ENCODE results near the gene INHA. TPM values are rescaled to one million over a fixed set of nuclear protein-coding genes. Genes with fewer than 3 reads are reported as not detected.

Gene INHA
- total and polyA plus RNA-seq, 12 donors = 18.9 to 704 (median 43.1) TPM

DNA sequence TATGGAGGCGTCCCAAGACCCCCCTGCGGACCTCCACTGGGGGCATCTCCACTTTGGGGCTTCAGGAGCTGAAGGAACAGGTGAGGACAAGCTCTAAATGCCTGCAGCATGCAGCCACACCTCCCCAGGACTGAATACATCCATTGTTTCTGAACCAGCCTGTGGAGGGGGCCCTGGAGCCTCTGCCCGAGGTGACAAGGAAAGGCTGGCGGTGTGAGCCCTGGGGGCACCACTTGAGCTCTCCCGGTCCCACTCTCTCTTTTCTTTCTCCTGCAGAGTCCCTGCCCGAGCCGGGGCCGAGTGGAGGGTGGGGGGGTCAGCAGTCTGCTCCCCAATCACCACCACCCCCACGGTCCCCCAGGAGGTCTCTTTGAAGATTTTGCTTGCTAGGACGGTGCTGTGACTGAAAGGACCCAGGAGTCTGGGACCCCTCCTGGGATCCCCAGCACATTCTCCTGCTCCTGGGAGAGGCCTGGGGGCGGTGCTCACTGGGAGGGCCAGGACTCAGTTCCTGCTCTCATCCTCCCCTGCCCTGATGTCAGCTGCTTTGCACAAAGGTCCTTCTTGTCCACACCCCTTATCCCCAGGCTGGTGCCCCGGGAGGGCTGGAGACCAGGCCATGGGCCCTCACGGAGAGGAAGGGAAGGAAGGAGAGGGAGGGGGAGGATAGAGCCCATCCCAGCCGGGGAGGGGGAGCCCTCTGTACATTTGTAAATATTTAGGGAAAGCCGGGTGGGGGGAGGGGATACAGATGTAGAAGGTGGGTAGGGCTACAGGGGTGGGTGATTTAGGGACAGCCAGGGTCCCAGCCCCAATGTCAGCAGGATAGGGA lies 34.2 kb upstream of the INHA start:
- TF ChIP-seq, protein P1, sequence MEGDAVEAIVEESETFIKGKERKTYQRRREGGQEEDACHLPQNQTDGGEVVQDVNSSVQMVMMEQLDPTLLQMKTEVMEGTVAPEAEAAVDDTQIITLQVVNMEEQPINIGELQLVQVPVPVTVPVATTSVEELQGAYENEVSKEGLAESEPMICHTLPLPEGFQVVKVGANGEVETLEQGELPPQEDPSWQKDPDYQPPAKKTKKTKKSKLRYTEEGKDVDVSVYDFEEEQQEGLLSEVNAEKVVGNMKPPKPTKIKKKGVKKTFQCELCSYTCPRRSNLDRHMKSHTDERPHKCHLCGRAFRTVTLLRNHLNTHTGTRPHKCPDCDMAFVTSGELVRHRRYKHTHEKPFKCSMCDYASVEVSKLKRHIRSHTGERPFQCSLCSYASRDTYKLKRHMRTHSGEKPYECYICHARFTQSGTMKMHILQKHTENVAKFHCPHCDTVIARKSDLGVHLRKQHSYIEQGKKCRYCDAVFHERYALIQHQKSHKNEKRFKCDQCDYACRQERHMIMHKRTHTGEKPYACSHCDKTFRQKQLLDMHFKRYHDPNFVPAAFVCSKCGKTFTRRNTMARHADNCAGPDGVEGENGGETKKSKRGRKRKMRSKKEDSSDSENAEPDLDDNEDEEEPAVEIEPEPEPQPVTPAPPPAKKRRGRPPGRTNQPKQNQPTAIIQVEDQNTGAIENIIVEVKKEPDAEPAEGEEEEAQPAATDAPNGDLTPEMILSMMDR (IDR thresholded peaks at IDR 0.05) = no peak
- TF ChIP-seq POLR2A (IDR thresholded peaks at IDR 0.05) = no peak
- WGBS, 4 donors = 60 to 64% (median 63%) methylated on average over 5 to 14 of the region's 15 CpGs
- Histone ChIP-seq H3K27ac (no peak overlapping the region), H3K9me3 (replicated peaks in 1 of 3) (no peaks in the 10 kb centered on the region), H3K4me1 (replicated peaks in 1 of 2) (peaks cover 8 to 16% of the 10 kb centered on the region in 2 donors), H3K36me3 (replicated peaks in 1 of 2) (peaks cover 0 to 25% of the 10 kb centered on the region in 2 donors), H3K4me3 (no peak overlapping the region), H3K27me3 (no peaks in the 10 kb centered on the region)
- DNase-seq = no peak
- intact Hi-C loops (cut with DNase I) = loop anchor here in 1 of 2 donors (5.0 kb wide), 1 partner anchor 76 kb away; no protein-coding TSS in a partner anchor

DNA sequence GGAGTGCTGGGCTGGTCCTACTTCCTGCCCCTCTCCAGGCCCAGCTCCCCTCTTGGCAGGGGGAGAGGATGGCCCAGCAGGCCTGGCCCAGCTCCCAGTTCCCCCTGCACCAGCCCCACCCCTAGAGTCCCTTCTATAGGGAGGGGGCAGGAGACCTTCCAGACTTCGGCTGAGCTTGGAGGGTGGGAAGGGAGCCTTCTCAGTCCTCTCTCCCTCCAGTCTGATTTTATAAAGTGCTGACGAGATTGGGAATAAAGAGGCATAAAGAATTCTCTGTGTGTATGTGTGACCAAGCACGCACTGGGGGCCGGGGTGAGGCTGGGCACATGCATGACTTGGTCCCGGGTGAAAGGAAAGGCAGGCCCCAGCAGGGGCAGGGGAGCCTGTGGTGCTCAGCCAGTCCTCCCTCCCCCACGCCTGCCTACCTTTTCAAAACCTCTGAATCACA lies 33.6 kb upstream of the INHA start:
- intact Hi-C loops (cut with DNase I) = loop anchor here in 1 of 2 donors (5.0 kb wide), 1 partner anchor 76 kb away; no protein-coding TSS in a partner anchor
- no peak overlapping the region for H3K27ac ChIP-seq
- 59 to 79% (median 73%) methylated on average over 5 to 6 of the region's 6 CpGs for WGBS, 4 donors
- TF ChIP-seq, protein P1 (IDR thresholded peaks at IDR 0.05) = no peak
- TF ChIP-seq POLR2A (IDR thresholded peaks at IDR 0.05) = no peak
- H3K27me3 ChIP-seq = no peaks in the 10 kb centered on the region
- no peak overlapping the region for H3K4me3 ChIP-seq
- no peaks in the 10 kb centered on the region for H3K9me3 ChIP-seq (replicated peaks in 1 of 3)
- H3K36me3 ChIP-seq (replicated peaks in 1 of 2) = peaks cover 0 to 25% of the 10 kb centered on the region in 2 donors
- peaks cover 10 to 17% of the 10 kb centered on the region in 2 donors for H3K4me1 ChIP-seq (replicated peaks in 1 of 2)
- DNase-seq = no peak

DNA sequence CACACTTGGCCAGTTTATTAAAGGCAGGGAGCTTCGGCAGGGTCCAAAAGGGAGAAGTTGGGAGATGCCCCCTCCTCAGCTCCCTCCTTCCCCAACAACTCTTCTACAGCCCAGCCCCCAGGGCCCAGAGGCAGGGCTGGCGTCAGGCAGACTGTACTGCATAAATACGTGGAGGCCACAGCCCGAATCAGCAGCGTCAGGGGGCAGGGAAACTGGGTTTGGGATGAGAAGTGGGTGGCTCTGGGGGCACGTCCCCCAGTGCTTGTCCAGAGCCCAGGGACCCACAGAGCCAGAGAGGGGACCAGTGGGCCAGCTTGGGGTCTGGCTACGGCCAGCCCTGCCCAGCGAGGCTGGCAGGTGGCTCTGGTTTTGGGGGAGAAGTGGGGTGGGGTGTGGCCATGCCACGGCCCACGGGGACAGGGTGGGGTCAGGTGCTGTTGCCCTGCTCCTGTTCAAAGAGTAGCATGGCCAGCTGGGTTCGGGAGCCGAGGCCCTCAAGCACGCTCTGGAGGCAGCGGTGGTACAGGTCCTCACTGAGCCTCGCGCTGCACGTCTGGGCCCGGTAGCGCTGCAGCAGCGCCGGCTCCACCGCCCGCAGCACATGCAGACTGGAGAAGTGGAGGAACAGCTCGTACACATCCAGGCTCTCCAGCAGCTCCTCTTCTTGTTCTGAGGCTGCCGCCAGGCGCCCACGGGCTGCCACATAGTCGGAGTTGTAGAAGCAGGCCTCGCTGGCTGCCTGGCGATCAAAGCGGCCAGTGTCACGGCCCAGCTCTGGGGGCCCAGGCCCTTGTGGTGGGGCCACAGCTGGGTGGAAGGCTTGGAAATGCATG lies 32.9 kb upstream of the INHA start:
- H3K27me3 ChIP-seq = no peaks in the 10 kb centered on the region
- intact Hi-C loops (cut with DNase I) = loop anchor here in 1 of 2 donors (5.0 kb wide), 1 partner anchor 77 kb away; no protein-coding TSS in a partner anchor
- TF ChIP-seq POLR2A (IDR thresholded peaks at IDR 0.05) = no peak
- TF ChIP-seq, protein P1 (IDR thresholded peaks at IDR 0.05) = no peak
- no peaks in the 10 kb centered on the region for H3K9me3 ChIP-seq (replicated peaks in 1 of 3)
- H3K27ac ChIP-seq = no peak overlapping the region
- H3K4me1 ChIP-seq (replicated peaks in 1 of 2) = peaks cover 10 to 20% of the 10 kb centered on the region in 2 donors
- no peak for DNase-seq
- no peak overlapping the region for H3K4me3 ChIP-seq
- H3K36me3 ChIP-seq (replicated peaks in 1 of 2) = peaks cover 0 to 25% of the 10 kb centered on the region in 2 donors
- 86 to 97% (median 89%) methylated on average over 16 to 32 of the region's 32 CpGs for WGBS, 4 donors

Measured in adrenal gland (tissue), 12 donors.